Measurements from ENCODE around the gene MCF2L2. TPM values are rescaled to one million over a fixed set of nuclear protein-coding genes. Genes with fewer than 3 reads are reported as not detected.

MCF2L2 gene
- total RNA-seq, 1 experiment from 2014 or later = 3.9 TPM

GRCh38 chr3:183410759-183411158 lies 17.7 kb downstream of the MCF2L2 start:
- Mint-ChIP-seq H3K4me1 (ENCODE audit: low read depth, unreplicated experiment) (no peaks in the 10 kb centered on the region), H3K27ac (ENCODE audit: unreplicated experiment) (no peak overlapping the region), H3K9me3 (ENCODE audit: unreplicated experiment) (no peaks in the 10 kb centered on the region), H3K36me3 (ENCODE audit: insufficient read depth, unreplicated experiment) (no peaks in the 10 kb centered on the region), H3K27me3 (ENCODE audit: insufficient read depth, unreplicated experiment) (no peaks in the 10 kb centered on the region), H3K4me3 (ENCODE audit: unreplicated experiment) (no peak overlapping the region)
- H3K4me1 ChIP-seq = no peaks in the 10 kb centered on the region
- ChIA-PET CTCF (interaction anchor here (0.6 kb wide), 1 partner anchor 738 kb away, joined by 4 read pairs; no protein-coding TSS in a partner anchor), POLR2A (no interaction called here)
- DNase-seq = no peak
- H3K4me3 ChIP-seq (ENCODE audit: low read depth, low read length) = no peak overlapping the region
- no TSS peak for BruUV-seq (replicated peaks)
- intact Hi-C loops (cut with micrococcal nuclease; ENCODE audit: unreplicated experiment) = no loop called here
- no peaks in the 10 kb centered on the region for H3K27me3 ChIP-seq (replicated peaks; ENCODE audit: control insufficient read depth, insufficient read depth, low read length)
- H3K36me3 ChIP-seq (ENCODE audit: control insufficient read depth, insufficient read depth, low read length) = no peaks in the 10 kb centered on the region
- no peak for TF ChIP-seq CTCF (IDR thresholded peaks at IDR 0.05; ENCODE audit: insufficient read depth in 1 of 2, low read depth in 1 of 2, low read length in 1 of 2, severe bottlenecking in 1 of 2, unreplicated experiment in 1 of 2)
- no peaks in the 10 kb centered on the region; the same call in 1 of the 2 replicates for H3K9me3 ChIP-seq

- H3K9me3 ChIP-seq = no peaks in the 10 kb centered on the region; the same call in 1 of the 2 replicates
- no TSS peak for BruUV-seq (replicated peaks)
- intact Hi-C loops (cut with micrococcal nuclease; ENCODE audit: unreplicated experiment) = no loop called here
- Mint-ChIP-seq H3K27me3 (ENCODE audit: insufficient read depth, unreplicated experiment) (no peaks in the 10 kb centered on the region), H3K4me3 (ENCODE audit: unreplicated experiment) (no peak overlapping the region), H3K27ac (ENCODE audit: unreplicated experiment) (no peak overlapping the region), H3K36me3 (ENCODE audit: insufficient read depth, unreplicated experiment) (no peaks in the 10 kb centered on the region), H3K4me1 (ENCODE audit: low read depth, unreplicated experiment) (no peaks in the 10 kb centered on the region), H3K9me3 (ENCODE audit: unreplicated experiment) (no peaks in the 10 kb centered on the region)
- DNase-seq = no peak
- no peaks in the 10 kb centered on the region for H3K4me1 ChIP-seq
- H3K27me3 ChIP-seq (replicated peaks; ENCODE audit: control insufficient read depth, insufficient read depth, low read length) = no peaks in the 10 kb centered on the region
- no peak overlapping the region for H3K4me3 ChIP-seq (ENCODE audit: low read depth, low read length)
- no peaks in the 10 kb centered on the region for H3K36me3 ChIP-seq (ENCODE audit: control insufficient read depth, insufficient read depth, low read length)
- ChIA-PET CTCF (interaction anchor here (0.5 to 1.0 kb wide), 3 partner anchors 8 to 739 kb away, joined by 3 to 4 read pairs (median 4); no protein-coding TSS in a partner anchor), POLR2A (no interaction called here)
- no peak for TF ChIP-seq CTCF (IDR thresholded peaks at IDR 0.05; ENCODE audit: insufficient read depth in 1 of 2, low read depth in 1 of 2, low read length in 1 of 2, severe bottlenecking in 1 of 2, unreplicated experiment in 1 of 2)
Measured at GRCh38 chr3:183410280-183410679, 18.1 kb downstream of the MCF2L2 start.

GRCh38 chr3:183409219-183409618 lies 19.2 kb downstream of the MCF2L2 start:
- no TSS peak for BruUV-seq (replicated peaks)
- H3K9me3 Mint-ChIP-seq (ENCODE audit: unreplicated experiment) = no peaks in the 10 kb centered on the region
- no peaks in the 10 kb centered on the region for H3K36me3 Mint-ChIP-seq (ENCODE audit: insufficient read depth, unreplicated experiment)
- intact Hi-C loops (cut with micrococcal nuclease; ENCODE audit: unreplicated experiment) = no loop called here
- ChIA-PET CTCF (interaction anchor here (1.0 kb wide), 1 partner anchor 27 kb away, joined by 3 read pairs; no protein-coding TSS in a partner anchor), POLR2A (interaction anchor here (0.7 kb wide), 1 partner anchor 259 kb away, joined by 3 read pairs; no protein-coding TSS in a partner anchor)
- Histone ChIP-seq H3K4me3 (ENCODE audit: low read depth, low read length) (no peak overlapping the region), H3K4me1 (no peaks in the 10 kb centered on the region), H3K27me3 (replicated peaks; ENCODE audit: control insufficient read depth, insufficient read depth, low read length) (no peaks in the 10 kb centered on the region), H3K36me3 (ENCODE audit: control insufficient read depth, insufficient read depth, low read length) (no peaks in the 10 kb centered on the region), H3K9me3 (no peaks in the 10 kb centered on the region; the same call in 1 of the 2 replicates)
- no peaks in the 10 kb centered on the region for H3K27me3 Mint-ChIP-seq (ENCODE audit: insufficient read depth, unreplicated experiment)
- no peak for TF ChIP-seq CTCF (IDR thresholded peaks at IDR 0.05; ENCODE audit: insufficient read depth in 1 of 2, low read depth in 1 of 2, low read length in 1 of 2, severe bottlenecking in 1 of 2, unreplicated experiment in 1 of 2)
- no peaks in the 10 kb centered on the region for H3K4me1 Mint-ChIP-seq (ENCODE audit: low read depth, unreplicated experiment)
- no peak for DNase-seq
- H3K4me3 Mint-ChIP-seq (ENCODE audit: unreplicated experiment) = no peak overlapping the region
- H3K27ac Mint-ChIP-seq (ENCODE audit: unreplicated experiment) = no peak overlapping the region

Data from Caco-2 (cell line).